HCT116 (cell line): ENCODE data around the gene PKNOX2. TPM values are rescaled to one million over a fixed set of nuclear protein-coding genes. Genes with fewer than 3 reads are reported as not detected.

ENCODE experiments used
- ATAC-seq: fragments of 200-7000 bp; cut with Tn5 transposase; 2 replicates; pipeline ENCODE4 v1.9.1; 2020; ENCODE audit warnings: mild to moderate bottlenecking, moderate library complexity
- BruUV-seq: library from RNA; stranded (reverse); fragments of 400-500 nt; replicated peaks from 2 replicates; lab custom pipeline; 2021; lab: Mats Ljungman, UMichigan
- CTCF ChIA-PET: fragments of 300-600 bp; sonication (Branson Sonifier 250); formaldehyde crosslinking; loops from one replicate; lab custom pipeline; 2021; ENCODE audit warnings: antibody characterized with exemption; lab: Charles Lee
- POLR2A ChIA-PET: fragments of 300-600, 350-600 bp; sonication (Branson Sonifier 250); formaldehyde crosslinking; loops from one replicate; lab custom pipeline; 2021; ENCODE audit warnings: antibody characterized with exemption; lab: Charles Lee
- RAD21 ChIA-PET, 2 experiments: fragments of 300-600 bp; sonication (Branson Sonifier 250); formaldehyde crosslinking; loops; one replicate each; lab custom pipeline; 2023; ENCODE audit warnings: low total read pairs in 2 of 2; ENCODE audit not compliant: uncharacterized antibody in 2 of 2, unreplicated experiment in 2 of 2, low non-redundant PET in 1 of 2; lab: Charles Lee
- DNase-seq: peaks from one replicate; pipeline ENCODE4 v3.0.0-alpha.2; 2010; ENCODE audit warnings: low read depth, low spot score
- H2AFZ ChIP-seq: fragments of 200-600 bp; shearing (Covaris generic), sonication (generic); 2 replicates; pipeline ENCODE4 v1.6.1; 2017; ENCODE audit warnings: low read depth, mixed run types, mixed read lengths, antibody characterized with exemption, low read length; ENCODE audit not compliant: poor library complexity, severe bottlenecking
- H3K27ac ChIP-seq: 2 replicates; pipeline ENCODE4 v1.5.1; 2012; ENCODE audit warnings: low read depth, low read length
- H3K27me3 ChIP-seq: fragments of 200-600 bp; sonication (generic); 2 replicates; pipeline ENCODE4 v1.6.1; 2016; ENCODE audit warnings: mixed run types, low read length, mixed read lengths; ENCODE audit not compliant: insufficient read depth
- H3K36me3 ChIP-seq, 2 experiments: fragments of 200-500 bp in 1 of 2; fragments of 200-600 bp in 1 of 2; sonication (Bioruptor generic) in 1 of 2; sonication (generic) in 1 of 2; 2 replicates each; pipeline versions ENCODE4 v1.5.1 to v1.6.1; 2014 to 2016; ENCODE audit warnings: low read length in 2 of 2, inconsistent platforms in 1 of 2, mixed read lengths in 1 of 2, mixed run types in 1 of 2; ENCODE audit not compliant: insufficient read depth in 2 of 2, control insufficient read depth in 1 of 2
- H3K4me1 ChIP-seq, 2 experiments: fragments of 200-600 bp in 1 of 2; sonication (generic) in 1 of 2; 2 replicates each; pipeline versions ENCODE4 v1.5.1 to v1.6.1; 2012 to 2017; ENCODE audit warnings: low read length in 2 of 2, inconsistent platforms in 1 of 2, mild to moderate bottlenecking in 1 of 2, mixed read lengths in 1 of 2, mixed run types in 1 of 2, moderate library complexity in 1 of 2; ENCODE audit not compliant: insufficient read depth in 2 of 2, control insufficient read depth in 1 of 2
- H3K4me2 ChIP-seq: fragments of 200-600 bp; sonication (generic); 2 replicates; pipeline ENCODE4 v1.6.1; 2017; ENCODE audit warnings: mixed run types, low read length, mixed read lengths
- H3K4me3 ChIP-seq, 2 experiments: fragments of 200-600 bp in 1 of 2; sonication (generic) in 1 of 2; replicated peaks in 1 of 2; 2 replicates each; pipeline ENCODE4 v1.5.1; 2011 to 2016; ENCODE audit warnings: low read length in 2 of 2, control low read depth in 1 of 2, low read depth in 1 of 2, mild to moderate bottlenecking in 1 of 2, mixed read lengths in 1 of 2, mixed run types in 1 of 2
- H3K79me2 ChIP-seq: fragments of 200-600 bp; sonication (generic); 2 replicates; pipeline ENCODE4 v1.6.1; 2017; ENCODE audit warnings: mild to moderate bottlenecking, mixed run types, low read length, moderate library complexity, mixed read lengths; ENCODE audit not compliant: insufficient read depth
- H3K9ac ChIP-seq: fragments of 200-600 bp; sonication (generic); 2 replicates; pipeline ENCODE4 v1.6.1; 2016; ENCODE audit warnings: low read length, mixed read lengths
- H3K9me2 ChIP-seq: fragments of 200-600 bp; sonication (generic), shearing (Covaris generic); 2 replicates; pipeline ENCODE4 v1.6.1; 2017; ENCODE audit warnings: mixed run types, mild to moderate bottlenecking, moderate library complexity; ENCODE audit not compliant: insufficient read depth
- H3K9me3 ChIP-seq, 2 experiments: fragments of 200-500 bp in 1 of 2; fragments of 200-600 bp in 1 of 2; sonication (Bioruptor generic) in 1 of 2; sonication (generic) in 1 of 2; 2 replicates each; pipeline ENCODE4 v1.6.1; 2014 to 2017; ENCODE audit warnings: low read length in 2 of 2, mixed read lengths in 2 of 2, inconsistent platforms in 1 of 2, low read depth in 1 of 2, mild to moderate bottlenecking in 1 of 2, mixed run types in 1 of 2, moderate library complexity in 1 of 2; ENCODE audit not compliant: control insufficient read depth in 1 of 2, insufficient read depth in 1 of 2
- H4K20me1 ChIP-seq: fragments of 200-600 bp; sonication (generic), shearing (Covaris generic); 2 replicates; pipeline ENCODE4 v1.6.1; 2017; ENCODE audit warnings: mixed run types, mild to moderate bottlenecking, moderate library complexity; ENCODE audit not compliant: insufficient read depth
- EZH2 ChIP-seq: fragments of 200-600 bp; sonication (generic); IDR thresholded peaks from 2 replicates; pipeline ENCODE4 v1.6.1; 2017; ENCODE audit warnings: antibody characterized with exemption, mixed run types
- FOSL1 ChIP-seq: IDR thresholded peaks from 2 replicates; pipeline ENCODE4 v1.6.1; 2012; ENCODE audit warnings: low read depth
- MAX ChIP-seq: IDR thresholded peaks from 2 replicates; pipeline ENCODE4 v1.6.1; 2012
- POLR2A ChIP-seq: IDR thresholded peaks from 2 replicates; pipeline ENCODE4 v1.7.0; 2011; ENCODE audit warnings: borderline replicate concordance; ENCODE audit not compliant: insufficient read depth, insufficient read length; ENCODE audit errors: extremely low read depth
- POLR2AphosphoS5 ChIP-seq: IDR thresholded peaks from 2 replicates; pipeline ENCODE4 v1.6.1; 2011; ENCODE audit warnings: mild to moderate bottlenecking, low read depth, low read length, moderate library complexity
- RAD21 ChIP-seq: IDR thresholded peaks from 2 replicates; pipeline ENCODE4 v1.6.1; 2012; ENCODE audit warnings: low read depth, mild to moderate bottlenecking
- SRF ChIP-seq: IDR thresholded peaks from 2 replicates; pipeline ENCODE4 v1.6.1; 2012; ENCODE audit warnings: low read depth
- YY1 ChIP-seq: IDR thresholded peaks from 2 replicates; pipeline ENCODE4 v1.6.1; 2011; ENCODE audit warnings: low read length, low read depth, moderate library complexity, mild to moderate bottlenecking; ENCODE audit not compliant: insufficient replicate concordance; ENCODE audit errors: extremely low read depth
- ZNF274 ChIP-seq: fragments of 200-500 bp; sonication (Bioruptor generic); IDR thresholded peaks from 2 replicates; pipeline ENCODE4 v1.6.1; 2014; ENCODE audit warnings: mild to moderate bottlenecking, low read depth, low read length, inconsistent platforms
- intact Hi-C: fragments of 100-400 bp; cut with micrococcal nuclease; formaldehyde crosslinking; loops from 2 replicates; pipeline ENCODE4 v1.10.0; 2022
- total RNA-seq: library from RNA; stranded (reverse); gene quantifications from one replicate; pipeline ENCODE4 v1.2.1, GENCODE V29; 2021; ENCODE audit not compliant: unreplicated experiment
- TF ChIP-seq, protein P1 (sequence below), 3 experiments: fragments of 200-600 bp in 1 of 3; sonication (generic) in 1 of 3; IDR thresholded peaks in 2 of 3; conservative IDR thresholded peaks in 1 of 3; 2 replicates each; pipeline ENCODE4 v1.5.1; 2012 to 2017; ENCODE audit warnings: low read depth in 2 of 3, low read length in 2 of 3, antibody characterized with exemption in 1 of 3, borderline replicate concordance in 1 of 3, control low read depth in 1 of 3, mild to moderate bottlenecking in 1 of 3, mixed read lengths in 1 of 3, mixed run types in 1 of 3, moderate library complexity in 1 of 3; ENCODE audit not compliant: insufficient read depth in 1 of 3

Gene PKNOX2
- total RNA-seq, 1 experiment from 2014 or later = 0.20 TPM

DNA sequence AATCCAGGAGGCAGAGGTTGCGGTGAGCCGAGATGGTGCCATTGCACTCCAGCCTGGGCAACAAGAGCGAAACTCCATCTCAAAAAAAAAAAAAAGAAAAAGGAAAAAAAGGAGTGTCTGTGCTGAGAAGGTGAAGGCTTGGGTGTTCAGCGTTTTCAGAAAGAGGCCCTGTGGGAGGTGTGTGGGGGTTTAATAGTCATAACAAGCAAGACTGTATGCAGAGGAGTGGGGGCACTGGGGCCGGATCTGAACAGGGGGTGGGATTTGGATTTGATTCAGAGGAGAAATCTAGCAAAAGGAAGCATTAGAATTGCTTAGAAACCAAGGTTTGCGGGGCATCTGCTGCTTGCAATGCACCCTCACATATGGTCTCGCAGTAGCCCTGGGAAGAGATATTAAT, 195.5 kb downstream of the PKNOX2 start:
- CTCF ChIA-PET = no interaction called here
- BruUV-seq = no TSS peak
- Histone ChIP-seq H3K9me2 (no peaks in the 10 kb centered on the region), H3K9ac (no peak overlapping the region), H3K4me1 (no peaks in the 10 kb centered on the region), H3K27me3 (no peaks in the 10 kb centered on the region), H3K4me3 (no peak overlapping the region), H3K9me3 (no peaks in the 10 kb centered on the region), H4K20me1 (no peaks in the 10 kb centered on the region), H3K79me2 (no peaks in the 10 kb centered on the region), H2AFZ (no peak overlapping the region), H3K4me2 (no peak overlapping the region), H3K27ac (no peak overlapping the region), H3K36me3 (no peaks in the 10 kb centered on the region)
- ATAC-seq (no peak), DNase-seq (no peak)
- TF ChIP-seq EZH2 (no peak), YY1 (no peak)
- POLR2A ChIA-PET = no interaction called here
- intact Hi-C loops = no loop called here
- RAD21 ChIA-PET = no interaction called here

DNA sequence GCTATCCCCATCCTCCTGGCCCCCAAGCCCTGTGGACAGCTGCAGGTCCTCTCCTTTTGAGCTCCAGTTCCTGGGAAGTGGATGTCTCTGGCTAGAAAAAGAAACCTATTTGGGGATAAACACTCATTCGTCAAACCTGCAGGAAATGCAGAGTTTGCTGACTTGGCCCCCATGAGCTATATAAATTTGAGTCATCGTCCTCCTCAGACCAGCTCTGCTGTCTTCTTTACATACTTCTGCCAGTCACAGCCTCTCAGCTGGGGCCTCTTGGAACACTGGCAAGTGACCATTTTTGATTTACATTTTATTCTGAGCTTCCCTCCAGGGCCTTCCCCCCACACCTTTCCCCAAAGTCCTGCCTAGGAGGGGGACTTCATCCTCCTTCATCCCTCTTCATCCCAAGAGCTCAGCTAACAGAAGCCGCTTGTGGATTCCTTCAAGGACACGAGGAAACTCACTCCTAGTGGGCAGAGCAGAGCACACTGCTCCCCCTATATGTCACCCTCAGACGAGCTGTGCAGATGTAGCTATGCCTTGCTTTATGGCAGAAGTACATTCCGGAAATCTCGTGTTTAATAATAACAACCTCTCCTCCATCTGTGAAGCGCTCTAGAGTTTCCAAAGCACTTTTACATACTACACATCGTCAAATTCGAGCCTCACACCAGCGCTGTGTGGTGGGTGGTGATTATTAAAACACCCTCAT, 199.7 kb downstream of the PKNOX2 start:
- no peaks in the 10 kb centered on the region for H4K20me1 ChIP-seq
- ChIA-PET CTCF (interaction anchor here (0.6 to 1.4 kb wide), 7 partner anchors 11 to 273 kb away, joined by 3 to 7 read pairs (median 4); no protein-coding TSS in a partner anchor), POLR2A (no interaction called here)
- no peak overlapping the region for H3K9ac ChIP-seq
- BruUV-seq = no TSS peak
- H3K79me2 ChIP-seq = no peaks in the 10 kb centered on the region
- H3K4me1 ChIP-seq = no peaks in the 10 kb centered on the region
- H3K9me2 ChIP-seq = no peaks in the 10 kb centered on the region
- H3K9me3 ChIP-seq = no peaks in the 10 kb centered on the region
- no peak overlapping the region for H3K27ac ChIP-seq
- peak; percentile 67 for ATAC-seq
- no peak overlapping the region for H3K4me3 ChIP-seq
- H3K4me2 ChIP-seq = no peak overlapping the region
- TF ChIP-seq POLR2A = no peak
- TF ChIP-seq SRF = no peak
- TF ChIP-seq RAD21 = no peak
- no peak for TF ChIP-seq POLR2AphosphoS5
- TF ChIP-seq, protein P1, sequence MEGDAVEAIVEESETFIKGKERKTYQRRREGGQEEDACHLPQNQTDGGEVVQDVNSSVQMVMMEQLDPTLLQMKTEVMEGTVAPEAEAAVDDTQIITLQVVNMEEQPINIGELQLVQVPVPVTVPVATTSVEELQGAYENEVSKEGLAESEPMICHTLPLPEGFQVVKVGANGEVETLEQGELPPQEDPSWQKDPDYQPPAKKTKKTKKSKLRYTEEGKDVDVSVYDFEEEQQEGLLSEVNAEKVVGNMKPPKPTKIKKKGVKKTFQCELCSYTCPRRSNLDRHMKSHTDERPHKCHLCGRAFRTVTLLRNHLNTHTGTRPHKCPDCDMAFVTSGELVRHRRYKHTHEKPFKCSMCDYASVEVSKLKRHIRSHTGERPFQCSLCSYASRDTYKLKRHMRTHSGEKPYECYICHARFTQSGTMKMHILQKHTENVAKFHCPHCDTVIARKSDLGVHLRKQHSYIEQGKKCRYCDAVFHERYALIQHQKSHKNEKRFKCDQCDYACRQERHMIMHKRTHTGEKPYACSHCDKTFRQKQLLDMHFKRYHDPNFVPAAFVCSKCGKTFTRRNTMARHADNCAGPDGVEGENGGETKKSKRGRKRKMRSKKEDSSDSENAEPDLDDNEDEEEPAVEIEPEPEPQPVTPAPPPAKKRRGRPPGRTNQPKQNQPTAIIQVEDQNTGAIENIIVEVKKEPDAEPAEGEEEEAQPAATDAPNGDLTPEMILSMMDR (IDR thresholded peaks at IDR 0.05 in 2 of 3, conservative IDR thresholded peaks at IDR 0.05 in 1 of 3; ENCODE audit: borderline replicate concordance in 1 of 3, insufficient read depth in 1 of 3, low read depth in 2 of 3, low read length in 2 of 3) = 0 out of 6 replicates have a peak, but pooled peaks of 2 of the 3 experiments have one; percentile 8
- TF ChIP-seq ZNF274 = no peak
- TF ChIP-seq FOSL1 = no peak
- no peak for TF ChIP-seq MAX
- TF ChIP-seq, all 23 proteins: peak for 1
- Histone ChIP-seq H2AFZ (no peak overlapping the region), H3K27me3 (no peaks in the 10 kb centered on the region), H3K36me3 (no peaks in the 10 kb centered on the region)
- RAD21 ChIA-PET = no interaction called here
- intact Hi-C loops = no loop called here
- no peak for DNase-seq
